A549 (cell line): ENCODE results near the gene EEFSEC.

Experiments used
- BHLHE40 ChIP-seq: IDR thresholded peaks from 2 replicates; pipeline ENCODE4 v1.6.1; 2012; ENCODE audit warnings: low read depth, low read length, inconsistent platforms
- CBX8 ChIP-seq: fragments of 200-600 bp; sonication (generic); IDR thresholded peaks from 2 replicates; pipeline ENCODE4 v1.6.1; 2016
- CEBPB ChIP-seq, 2 experiments: fragments of >200 bp in 1 of 2; sonication (Bioruptor Twin) in 1 of 2; formaldehyde crosslinking in 1 of 2; IDR thresholded peaks; 2 replicates each; pipeline ENCODE4 v1.6.1; 2012 to 2016
- EP300 ChIP-seq, 2 experiments: fragments of >200 bp; sonication (Bioruptor Twin); formaldehyde crosslinking; IDR thresholded peaks; 2 replicates in 1 of 2; 3 replicates in 1 of 2; pipeline ENCODE4 v1.6.1; 2016 to 2017
- FOSL2 ChIP-seq, 2 experiments: fragments of 450-650 bp in 1 of 2; fragments of >200 bp in 1 of 2; sonication (Bioruptor Twin) in 1 of 2; formaldehyde crosslinking; IDR thresholded peaks; 2 replicates each; pipeline versions ENCODE4 v1.5.0 to v1.6.1; 2016 to 2020; ENCODE audit warnings: mild to moderate bottlenecking in 1 of 2, moderate library complexity in 1 of 2
- HOXA7 ChIP-seq: fragments of 250-450 bp; sonication (Bioruptor Pico); IDR thresholded peaks from 2 replicates; pipeline ENCODE4 v1.5.0; 2020; ENCODE audit warnings: mild to moderate bottlenecking, moderate library complexity
- KDM5A ChIP-seq: fragments of 200-600 bp; sonication (generic); IDR thresholded peaks from 2 replicates; pipeline ENCODE4 v1.6.1; 2016; ENCODE audit warnings: antibody characterized with exemption, mild to moderate bottlenecking
- MAX ChIP-seq: IDR thresholded peaks from 2 replicates; pipeline ENCODE4 v1.6.1; 2012
- NR3C1 ChIP-seq: fragments of >200 bp; sonication (Bioruptor Twin); formaldehyde crosslinking; IDR thresholded peaks from 3 replicates; pipeline ENCODE4 v1.6.1; 2017
- POLR2A ChIP-seq: IDR thresholded peaks from 2 replicates; pipeline ENCODE4 v1.6.1; 2012; ENCODE audit warnings: mild to moderate bottlenecking, low read length
- RCOR1 ChIP-seq: fragments of 150-350 bp; IDR thresholded peaks from 2 replicates; pipeline ENCODE4 v1.6.1; 2014; ENCODE audit warnings: antibody characterized with exemption, low read length, low read depth
- SMC3 ChIP-seq: fragments of >200 bp; sonication (Bioruptor Twin); formaldehyde crosslinking; IDR thresholded peaks from 3 replicates; pipeline ENCODE4 v1.6.1; 2018; ENCODE audit warnings: inconsistent platforms
- TF ChIP-seq, protein P1 (sequence below): fragments of >200 bp; sonication (Bioruptor Twin); formaldehyde crosslinking; IDR thresholded peaks from 3 replicates; pipeline ENCODE4 v1.5.1; 2016
- TF ChIP-seq, protein P2 (sequence below): fragments of 450-650 bp; IDR thresholded peaks from 2 replicates; pipeline ENCODE4 v1.6.1; 2014; ENCODE audit warnings: antibody characterized with exemption

DNA sequence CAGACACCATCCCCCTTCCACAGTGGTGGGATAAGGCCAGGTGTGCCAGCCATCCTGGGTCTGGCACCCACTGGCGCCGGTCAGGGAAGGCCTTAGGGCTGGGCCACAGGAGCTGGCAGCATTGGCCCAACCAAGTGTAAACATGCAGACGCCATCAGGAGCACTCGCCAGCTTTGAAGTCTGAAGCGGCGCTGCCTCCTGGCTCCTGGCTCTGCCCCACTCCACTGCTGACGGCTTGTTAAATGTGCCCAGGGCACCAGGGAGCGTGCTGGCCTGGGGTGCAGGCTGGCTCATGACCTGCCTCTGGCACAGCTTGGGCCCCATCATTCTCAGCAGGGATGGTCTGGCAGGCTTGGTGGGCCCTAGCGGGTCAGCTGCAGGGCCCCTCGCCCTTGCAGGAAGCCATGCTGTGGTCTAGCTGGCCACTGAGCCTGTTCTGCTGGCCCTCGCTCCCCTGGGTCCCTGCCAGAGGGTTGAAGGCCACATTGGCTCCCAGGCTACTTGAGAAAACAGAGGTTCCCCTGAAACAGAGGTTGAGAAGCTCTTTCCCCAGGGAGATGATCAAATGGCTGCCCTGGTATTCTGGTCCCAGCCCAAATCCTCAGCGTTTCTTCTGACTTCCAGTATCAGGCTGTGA lies 196.8 kb downstream of the EEFSEC start:
- TF ChIP-seq POLR2A (no peak), CBX8 (no peak), EP300 (IDR thresholded peaks at IDR 0.05) (no peak), KDM5A (no peak), NR3C1 (no peak), MAX (no peak), CEBPB (IDR thresholded peaks at IDR 0.05) (no peak), RCOR1 (no peak), FOSL2 (IDR thresholded peaks at IDR 0.05) (no peak), FOSL2 (CRISPR knock-in tag; IDR thresholded peaks at IDR 0.05) (no peak), BHLHE40 (no peak), HOXA7 (CRISPR knock-in tag) (no peak), SMC3 (no peak)
- TF ChIP-seq, protein P1, sequence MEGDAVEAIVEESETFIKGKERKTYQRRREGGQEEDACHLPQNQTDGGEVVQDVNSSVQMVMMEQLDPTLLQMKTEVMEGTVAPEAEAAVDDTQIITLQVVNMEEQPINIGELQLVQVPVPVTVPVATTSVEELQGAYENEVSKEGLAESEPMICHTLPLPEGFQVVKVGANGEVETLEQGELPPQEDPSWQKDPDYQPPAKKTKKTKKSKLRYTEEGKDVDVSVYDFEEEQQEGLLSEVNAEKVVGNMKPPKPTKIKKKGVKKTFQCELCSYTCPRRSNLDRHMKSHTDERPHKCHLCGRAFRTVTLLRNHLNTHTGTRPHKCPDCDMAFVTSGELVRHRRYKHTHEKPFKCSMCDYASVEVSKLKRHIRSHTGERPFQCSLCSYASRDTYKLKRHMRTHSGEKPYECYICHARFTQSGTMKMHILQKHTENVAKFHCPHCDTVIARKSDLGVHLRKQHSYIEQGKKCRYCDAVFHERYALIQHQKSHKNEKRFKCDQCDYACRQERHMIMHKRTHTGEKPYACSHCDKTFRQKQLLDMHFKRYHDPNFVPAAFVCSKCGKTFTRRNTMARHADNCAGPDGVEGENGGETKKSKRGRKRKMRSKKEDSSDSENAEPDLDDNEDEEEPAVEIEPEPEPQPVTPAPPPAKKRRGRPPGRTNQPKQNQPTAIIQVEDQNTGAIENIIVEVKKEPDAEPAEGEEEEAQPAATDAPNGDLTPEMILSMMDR, result no peak
- TF ChIP-seq, protein P2, sequence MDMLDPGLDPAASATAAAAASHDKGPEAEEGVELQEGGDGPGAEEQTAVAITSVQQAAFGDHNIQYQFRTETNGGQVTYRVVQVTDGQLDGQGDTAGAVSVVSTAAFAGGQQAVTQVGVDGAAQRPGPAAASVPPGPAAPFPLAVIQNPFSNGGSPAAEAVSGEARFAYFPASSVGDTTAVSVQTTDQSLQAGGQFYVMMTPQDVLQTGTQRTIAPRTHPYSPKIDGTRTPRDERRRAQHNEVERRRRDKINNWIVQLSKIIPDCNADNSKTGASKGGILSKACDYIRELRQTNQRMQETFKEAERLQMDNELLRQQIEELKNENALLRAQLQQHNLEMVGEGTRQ, result no peak
